GM06990 (cell line): ENCODE data around the gene TSHZ3.

ENCODE experiments used
- DNase-seq: peaks from one replicate; pipeline ENCODE4 v3.0.0-alpha.2; 2011; ENCODE audit not compliant: insufficient read length; ENCODE audit errors: extremely low read depth
- H3K27me3 ChIP-seq: replicated peaks from 2 replicates; pipeline ENCODE4 v1.6.0; 2011; ENCODE audit warnings: low read length; ENCODE audit not compliant: control insufficient read depth, insufficient read depth
- H3K36me3 ChIP-seq: 2 replicates; pipeline ENCODE4 v1.5.1; 2011; ENCODE audit warnings: low read length; ENCODE audit not compliant: control insufficient read depth, insufficient read depth
- H3K4me3 ChIP-seq: replicated peaks from 2 replicates; pipeline ENCODE4 v1.5.1; 2011; ENCODE audit warnings: low read depth, mild to moderate bottlenecking, control low read depth, low read length
- CTCF ChIP-seq: IDR thresholded peaks from 2 replicates; pipeline ENCODE4 v1.5.1; 2011; ENCODE audit warnings: low read length, control low read depth, mild to moderate bottlenecking, inconsistent platforms; ENCODE audit not compliant: insufficient read depth, poor library complexity, severe bottlenecking

The TSHZ3 gene

GRCh38 chr19:31313291-31314030 lies 35.8 kb downstream of the TSHZ3 start:
- no peak for TF ChIP-seq CTCF

GRCh38 chr19:31312677-31313244 lies 36.5 kb downstream of the TSHZ3 start:
- Histone ChIP-seq H3K4me3 (no peak overlapping the region), H3K36me3 (no peaks in the 10 kb centered on the region), H3K27me3 (no peaks in the 10 kb centered on the region)
- no peak for DNase-seq
- no peak for TF ChIP-seq CTCF

More at GRCh38 chr19:31313291-31314030, 35.8 kb downstream of the TSHZ3 start:
- DNase-seq, result no peak
- Histone ChIP-seq H3K36me3 (no peaks in the 10 kb centered on the region), H3K4me3 (no peak overlapping the region), H3K27me3 (no peaks in the 10 kb centered on the region)

GRCh38 chr19:31312009-31312676 lies 37.1 kb downstream of the TSHZ3 start:
- no peak for DNase-seq
- H3K27me3 ChIP-seq, result no peaks in the 10 kb centered on the region
- no peak overlapping the region for H3K4me3 ChIP-seq
- H3K36me3 ChIP-seq, result no peaks in the 10 kb centered on the region
- TF ChIP-seq CTCF, result no peak

DNA sequence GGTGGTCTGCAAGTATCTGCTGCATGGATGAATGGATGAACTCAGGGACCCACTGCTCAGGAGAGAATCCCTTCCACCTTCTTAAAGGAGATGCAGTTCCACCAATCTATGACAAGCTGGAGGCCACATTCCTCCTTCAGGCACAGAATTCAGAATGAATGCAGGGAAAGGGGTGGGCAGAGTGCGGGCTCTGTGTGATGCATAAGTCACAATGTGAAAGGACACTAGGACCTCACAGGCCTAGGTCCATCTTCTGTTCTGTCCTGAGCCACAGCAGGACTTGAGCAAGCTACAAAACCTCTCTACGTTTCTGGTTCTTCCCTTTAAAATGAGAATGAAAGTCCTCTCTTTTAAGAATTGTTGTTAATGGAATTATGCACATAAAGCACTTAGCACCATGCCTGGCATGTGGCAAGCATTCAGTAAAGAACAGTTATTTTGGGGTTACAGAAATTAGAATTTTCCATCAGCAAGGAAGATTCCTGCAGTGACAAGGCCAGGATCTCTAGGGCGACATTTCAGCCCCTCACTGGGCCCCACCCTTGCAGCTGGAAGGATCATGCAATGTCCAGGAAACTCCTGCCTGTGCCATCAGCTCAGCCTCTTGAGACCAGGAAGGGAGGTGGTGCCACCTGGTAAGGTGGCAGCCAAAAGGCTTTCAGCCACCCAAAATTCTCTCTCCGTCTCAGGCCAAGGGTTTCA lies 38.7 kb downstream of the TSHZ3 start:
- H3K27me3 ChIP-seq, result no peaks in the 10 kb centered on the region
- DNase-seq, result no peak
- no peaks in the 10 kb centered on the region for H3K36me3 ChIP-seq
- TF ChIP-seq CTCF, result no peak
- no peak overlapping the region for H3K4me3 ChIP-seq

GRCh38 chr19:31308781-31309180 lies 40.5 kb downstream of the TSHZ3 start:
- no peak for TF ChIP-seq CTCF
- DNase-seq, result no peak
- Histone ChIP-seq H3K27me3 (no peaks in the 10 kb centered on the region), H3K4me3 (no peak overlapping the region), H3K36me3 (no peaks in the 10 kb centered on the region)
